Thymus (tissue), 11 donors: Measurements from ENCODE around the gene FBXW8. TPM values are rescaled to one million over a fixed set of nuclear protein-coding genes. Genes with fewer than 3 reads are reported as not detected.
A peak's percentile ranks its signal among the peaks of the same experiment; 100 is the strongest.

Experiments
- DNase-seq, 9 donors: peaks; one replicate each; pipeline ENCODE4 v3.0.0-alpha.2; 2013; ENCODE audit warnings: low spot score in 9 of 9, low read depth in 6 of 9, missing footprints in 1 of 9
- H3K27ac ChIP-seq, 2 donors: one replicate each; pipeline ENCODE4 v1.5.1; 2013; ENCODE audit warnings: control low read depth in 1 of 2, low read depth in 1 of 2, low read length in 1 of 2, mild to moderate bottlenecking in 1 of 2, moderate library complexity in 1 of 2
- H3K27me3 ChIP-seq, 2 donors: one replicate each; pipeline ENCODE4 v1.5.1; 2013; ENCODE audit warnings: low read length in 1 of 2; ENCODE audit not compliant: control insufficient read depth in 2 of 2, insufficient read depth in 1 of 2
- H3K36me3 ChIP-seq, 2 donors: one replicate each; pipeline ENCODE4 v1.5.1; 2013; ENCODE audit warnings: low read length in 1 of 2, mild to moderate bottlenecking in 1 of 2, moderate library complexity in 1 of 2; ENCODE audit not compliant: control insufficient read depth in 2 of 2, insufficient read depth in 2 of 2
- H3K4me1 ChIP-seq, 2 donors: one replicate each; pipeline ENCODE4 v1.5.1; 2013; ENCODE audit warnings: low read length in 2 of 2; ENCODE audit not compliant: control insufficient read depth in 2 of 2, insufficient read depth in 2 of 2
- H3K4me3 ChIP-seq, 2 donors: one replicate each; pipeline ENCODE4 v1.5.1; 2013; ENCODE audit warnings: low read length in 2 of 2, control low read depth in 1 of 2, mild to moderate bottlenecking in 1 of 2
- H3K9me3 ChIP-seq, 2 donors: one replicate each; pipeline ENCODE4 v1.5.1; 2013; ENCODE audit warnings: low read length in 1 of 2, mild to moderate bottlenecking in 1 of 2; ENCODE audit not compliant: control insufficient read depth in 2 of 2, insufficient read depth in 1 of 2
- WGBS: extraction: QIAGEN DNeasy Blood & Tissue Kit; methylation state at CpG from one replicate; pipeline ENCODE4 v1.1.7; 2013; 5-methylcytosine and 5-hydroxymethylcytosine counted together
- polyA plus RNA-seq: library from polyadenylated mRNA; stranded (reverse); fragments of 200-250 nt; gene quantifications from one replicate; pipeline ENCODE4 v1.2.3, GENCODE V29; 2013
- total RNA-seq: library from RNA; stranded (reverse); fragments of 120-200 nt; gene quantifications from one replicate; pipeline ENCODE4 v1.2.4, GENCODE V29; 2013
- donor health status: healthy.

Gene FBXW8
- total and polyA plus RNA-seq, 2 donors, result 4.5 to 6.0 TPM

- peaks cover 0 to 3% of the 10 kb centered on the region in 2 donors for H3K4me1 ChIP-seq
- no peaks in the 10 kb centered on the region for H3K27me3 ChIP-seq
- peak; percentile 14 to 64 (median 30) for DNase-seq
- no peak overlapping the region for H3K27ac ChIP-seq
- 56% methylated on average over 14 of the region's 14 CpGs for whole genome bisulfite sequencing
- H3K9me3 ChIP-seq, result no peaks in the 10 kb centered on the region
- H3K4me3 ChIP-seq, result no peak overlapping the region
- peaks cover 37% of the 10 kb centered on the region in 2 donors for H3K36me3 ChIP-seq
Measured at GRCh38 chr12:117025481-117026151, 114.9 kb downstream of the FBXW8 start.

- no peak overlapping the region for H3K4me3 ChIP-seq
- no peak overlapping the region for H3K27ac ChIP-seq
- WGBS, result 98% methylated on average over 4 of the region's 4 CpGs
- DNase-seq, result no peak
- H3K27me3 ChIP-seq, result no peaks in the 10 kb centered on the region
- peaks cover 37% of the 10 kb centered on the region in 2 donors for H3K36me3 ChIP-seq
- H3K9me3 ChIP-seq, result no peaks in the 10 kb centered on the region
- peaks cover 0 to 3% of the 10 kb centered on the region in 2 donors for H3K4me1 ChIP-seq
Measured at GRCh38 chr12:117026343-117026742, 115.6 kb downstream of the FBXW8 start.

- Histone ChIP-seq H3K4me1 (peaks cover 0 to 3% of the 10 kb centered on the region in 2 donors), H3K27ac (no peak overlapping the region), H3K9me3 (no peaks in the 10 kb centered on the region), H3K27me3 (no peaks in the 10 kb centered on the region), H3K36me3 (peaks cover 36 to 37% of the 10 kb centered on the region in 2 donors), H3K4me3 (no peak overlapping the region)
- WGBS, result over 99% methylated on average over 8 of the region's 8 CpGs
- no peak for DNase-seq
Measured at GRCh38 chr12:117026921-117027250, 116.1 kb downstream of the FBXW8 start.

DNA sequence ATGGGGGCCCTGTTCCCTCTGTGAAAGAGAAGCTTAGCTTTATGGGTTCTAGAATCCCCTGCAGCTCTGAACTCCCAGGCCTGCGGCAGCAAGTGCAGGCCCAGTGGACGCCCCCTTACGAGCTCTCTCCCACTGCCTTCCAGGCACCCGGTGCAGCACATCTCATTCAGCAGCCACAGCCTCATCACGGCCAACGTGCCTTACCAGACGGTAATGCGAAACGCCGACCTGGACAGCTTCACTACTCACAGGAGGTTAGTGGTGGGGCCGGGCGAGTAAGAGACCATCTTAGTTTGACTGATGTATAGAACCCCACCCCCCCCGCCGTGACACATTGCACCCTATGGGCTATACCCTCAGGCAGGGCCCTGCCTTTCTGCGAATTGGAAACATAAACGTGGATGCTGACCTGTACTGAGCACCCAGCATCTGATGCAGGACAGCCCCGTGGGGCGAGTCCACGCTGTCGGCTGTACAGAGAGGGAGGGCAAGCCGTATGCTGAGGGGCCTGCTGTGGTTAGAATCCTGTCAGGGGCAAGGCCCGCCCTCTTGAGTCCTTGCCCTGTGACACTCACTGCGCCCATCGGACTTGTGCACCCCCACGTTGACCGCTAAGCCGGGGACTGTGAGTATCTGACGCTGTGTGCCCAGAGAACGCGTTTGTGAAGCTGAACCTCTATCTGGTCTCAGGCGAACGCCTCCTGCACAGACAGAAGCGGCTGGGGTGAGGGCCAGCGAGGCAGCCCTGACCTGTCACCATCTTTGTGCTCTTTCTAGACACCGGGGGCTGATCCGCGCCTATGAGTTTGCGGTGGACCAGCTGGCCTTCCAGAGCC, 116.7 kb downstream of the FBXW8 start:
- Histone ChIP-seq H3K36me3 (peaks cover 36 to 37% of the 10 kb centered on the region in 2 donors), H3K4me3 (no peak overlapping the region), H3K27me3 (peaks cover 0 to 5% of the 10 kb centered on the region in 2 donors), H3K9me3 (no peaks in the 10 kb centered on the region), H3K27ac (no peak overlapping the region), H3K4me1 (peaks cover 0 to 4% of the 10 kb centered on the region in 2 donors)
- DNase-seq, result no peak
- 95% methylated on average over 38 of the region's 38 CpGs for WGBS

GRCh38 chr12:117028254-117028653, 117.5 kb downstream of the FBXW8 start:
- H3K36me3 ChIP-seq, result peaks cover 36 to 37% of the 10 kb centered on the region in 2 donors
- no peak for DNase-seq

GRCh38 chr12:117030187-117030900, 119.6 kb downstream of the FBXW8 start:
- Histone ChIP-seq H3K4me3 (no peak overlapping the region), H3K27ac (no peak overlapping the region), H3K4me1 (peaks cover 0 to 18% of the 10 kb centered on the region in 2 donors), H3K36me3 (peaks cover 17 to 22% of the 10 kb centered on the region in 2 donors), H3K9me3 (no peaks in the 10 kb centered on the region), H3K27me3 (peaks cover 2 to 24% of the 10 kb centered on the region in 2 donors)
- WGBS, result 94% methylated on average over 19 of the region's 19 CpGs
- no peak for DNase-seq

More at GRCh38 chr12:117028254-117028653, 117.5 kb downstream of the FBXW8 start:
- H3K4me3 ChIP-seq, result no peak overlapping the region
- H3K27me3 ChIP-seq, result peaks cover 1 to 13% of the 10 kb centered on the region in 2 donors
- H3K9me3 ChIP-seq, result no peaks in the 10 kb centered on the region
- peaks cover 0 to 12% of the 10 kb centered on the region in 2 donors for H3K4me1 ChIP-seq
- no peak overlapping the region for H3K27ac ChIP-seq
- 96% methylated on average over 14 of the region's 14 CpGs for WGBS

GRCh38 chr12:117031843-117032592, 121.3 kb downstream of the FBXW8 start:
- H3K4me1 ChIP-seq, result peaks cover 0 to 15% of the 10 kb centered on the region in 2 donors
- 92% methylated on average over 17 of the region's 17 CpGs for WGBS
- no peak overlapping the region for H3K27ac ChIP-seq
- H3K36me3 ChIP-seq, result peaks cover 14 to 15% of the 10 kb centered on the region in 2 donors
- no peak overlapping the region for H3K4me3 ChIP-seq
- no peak for DNase-seq
- peaks cover 2 to 24% of the 10 kb centered on the region in 2 donors for H3K27me3 ChIP-seq
- H3K9me3 ChIP-seq, result no peaks in the 10 kb centered on the region

DNA sequence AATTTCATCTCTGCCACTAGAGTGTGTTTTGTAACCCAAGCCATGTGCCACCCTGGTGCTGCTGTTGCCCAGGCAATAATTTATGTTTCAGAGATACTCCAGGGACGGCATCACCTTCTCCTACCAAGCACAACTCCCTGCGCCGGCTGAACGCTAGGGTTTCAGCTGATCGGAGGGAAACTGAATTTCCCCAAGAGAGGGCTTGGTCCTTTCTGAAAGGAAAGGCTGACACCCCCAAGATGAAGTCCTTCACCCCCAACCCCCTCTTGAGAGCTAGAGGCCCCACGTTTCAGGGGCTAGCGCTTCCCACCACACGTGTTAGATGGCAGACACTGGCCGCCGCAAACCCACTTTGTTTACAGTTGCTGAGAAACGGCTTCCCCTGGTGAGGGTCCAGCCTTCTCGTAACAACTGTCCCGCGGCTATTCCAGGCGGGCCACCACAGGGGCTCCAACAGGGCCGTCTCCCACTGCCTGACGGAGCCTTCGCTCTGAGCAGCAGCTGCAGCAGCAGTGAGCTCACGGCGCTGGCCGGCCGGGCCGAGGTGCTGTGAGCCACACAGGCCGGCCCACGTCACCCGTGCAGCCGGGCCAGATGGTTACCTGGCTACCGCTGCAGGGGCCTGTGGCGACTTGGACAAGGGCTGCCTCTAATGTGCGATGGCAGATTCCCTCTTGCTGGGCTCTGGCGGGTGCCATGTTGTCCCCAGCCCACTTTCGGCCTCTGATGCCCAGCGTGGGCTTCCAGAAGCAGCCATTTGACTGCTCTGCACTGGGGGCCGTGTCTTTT, 122.0 kb downstream of the FBXW8 start:
- Histone ChIP-seq H3K27me3 (peaks cover 2 to 24% of the 10 kb centered on the region in 2 donors), H3K27ac (no peak overlapping the region), H3K4me1 (peaks cover 0 to 15% of the 10 kb centered on the region in 2 donors), H3K9me3 (no peaks in the 10 kb centered on the region), H3K4me3 (no peak overlapping the region), H3K36me3 (peaks cover 7 to 11% of the 10 kb centered on the region in 2 donors)
- WGBS, result 42% methylated on average over 34 of the region's 34 CpGs
- DNase-seq, result no peak
